GM04503 (cell line): Measurements from ENCODE around the gene UNC5CL.

ENCODE experiments used
- DNase-seq: peaks from one replicate; pipeline ENCODE4 v3.0.0-alpha.2; 2012; ENCODE audit warnings: low read depth

The UNC5CL gene

DNA sequence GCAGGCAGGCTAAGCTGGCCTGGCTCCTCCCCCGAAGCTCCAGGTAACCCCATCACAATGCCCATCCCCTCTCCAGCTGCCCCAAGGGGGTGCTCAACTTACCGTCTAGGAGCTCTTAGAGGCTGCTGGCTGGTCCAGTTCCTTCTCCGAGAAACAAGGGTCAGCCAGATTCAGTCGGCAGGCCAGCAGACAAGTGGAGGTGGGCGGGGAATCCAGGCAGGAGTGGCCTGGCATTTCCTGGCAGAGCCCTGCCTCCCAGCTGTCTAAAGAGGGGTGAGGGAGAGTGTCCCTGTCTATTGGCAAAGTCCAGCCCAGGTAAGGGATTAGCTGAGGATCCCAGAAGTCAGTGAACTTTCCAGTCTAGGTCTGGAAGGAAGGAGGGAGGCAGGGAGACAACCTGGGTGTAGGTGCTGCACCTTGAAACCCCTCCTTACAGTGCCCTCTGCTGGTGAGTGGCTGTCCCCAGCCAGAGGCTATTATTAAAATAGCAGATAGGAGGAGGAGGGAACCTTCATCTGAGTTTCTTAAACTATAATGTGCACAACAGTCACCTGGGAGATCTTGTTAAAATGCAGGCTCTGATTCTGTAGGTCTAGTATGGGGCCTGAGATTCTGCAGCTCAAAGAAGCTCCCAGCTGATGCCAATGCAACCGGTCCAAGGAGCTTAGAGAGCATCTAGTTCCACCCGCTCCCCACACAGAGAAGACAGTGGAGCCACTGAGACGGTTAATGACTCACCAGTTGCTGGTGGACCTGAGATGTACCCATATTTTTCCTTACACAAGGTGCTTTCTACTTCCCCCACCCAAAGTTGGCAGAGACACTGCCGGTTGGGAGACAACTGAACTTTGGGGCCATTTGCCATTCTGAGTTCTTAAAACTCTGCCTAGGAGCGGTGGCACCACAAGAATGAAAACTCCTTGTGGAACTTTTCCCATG is at the start of gene UNC5CL:
UNC5CL (minus strand) TSS at position 162 of the 939 bp plus-strand sequence. CDS start 4,147 bp downstream, outside the sequence.
- DNase-seq: no peak

DNA sequence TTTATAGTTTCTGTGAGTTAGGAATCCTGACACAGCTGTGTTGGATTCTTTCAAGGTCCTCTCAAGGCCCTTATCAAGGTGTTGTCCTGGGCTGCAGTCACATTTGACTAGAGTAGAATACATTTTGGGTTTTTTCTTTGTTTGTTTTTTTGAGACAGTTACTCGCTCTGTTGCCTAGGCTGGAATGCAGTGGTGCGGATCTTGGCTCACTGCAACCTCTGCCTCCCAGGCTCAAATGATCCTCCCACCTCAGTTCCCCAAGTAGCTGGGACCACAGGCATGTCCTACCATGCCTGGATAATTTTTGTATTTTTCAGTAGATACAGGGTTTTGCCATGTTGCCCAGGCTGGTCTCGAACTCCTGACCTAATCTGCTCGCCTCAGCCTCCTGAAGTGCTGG is 49.4 kb upstream of the UNC5CL start:
- DNase-seq: no peak

DNA sequence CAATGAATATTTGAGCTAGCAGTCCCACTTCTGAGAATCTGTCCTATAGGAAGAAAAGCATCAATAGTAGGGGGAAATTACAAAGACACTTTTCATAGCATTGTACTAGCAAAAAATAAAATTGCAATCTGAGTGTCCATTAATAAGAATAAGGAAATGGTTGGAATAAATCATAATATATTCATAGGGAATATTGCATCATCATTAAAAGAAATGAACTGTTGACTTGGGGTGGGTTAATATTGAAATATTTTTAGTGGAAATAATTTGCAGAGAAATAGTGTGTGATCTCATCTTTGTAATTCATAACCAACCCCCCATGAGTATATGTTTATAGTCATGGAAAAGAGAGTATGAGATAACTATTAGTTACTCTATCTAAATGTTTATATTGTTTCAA is 46.2 kb upstream of the UNC5CL start:
- DNase-seq: no peak

DNA sequence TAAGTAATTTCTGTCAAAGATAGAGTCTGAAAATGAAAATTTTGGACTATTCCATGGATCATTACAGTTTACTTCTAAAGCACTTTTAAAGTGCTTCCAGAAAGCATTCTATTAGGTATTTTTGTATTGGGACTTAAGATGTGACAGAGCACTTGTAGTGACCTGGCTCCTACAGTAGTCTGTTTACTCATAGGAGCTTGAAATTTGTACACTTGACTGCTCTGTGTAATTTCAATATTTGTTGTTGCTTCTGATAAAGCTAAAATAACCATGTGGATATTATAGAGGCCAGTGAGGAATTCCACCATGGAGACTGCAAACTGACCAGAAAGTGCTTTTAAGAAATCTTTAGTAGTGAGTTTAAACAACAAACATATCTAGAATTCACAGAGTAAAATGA is 44.1 kb upstream of the UNC5CL start:
- no peak for DNase-seq

DNA sequence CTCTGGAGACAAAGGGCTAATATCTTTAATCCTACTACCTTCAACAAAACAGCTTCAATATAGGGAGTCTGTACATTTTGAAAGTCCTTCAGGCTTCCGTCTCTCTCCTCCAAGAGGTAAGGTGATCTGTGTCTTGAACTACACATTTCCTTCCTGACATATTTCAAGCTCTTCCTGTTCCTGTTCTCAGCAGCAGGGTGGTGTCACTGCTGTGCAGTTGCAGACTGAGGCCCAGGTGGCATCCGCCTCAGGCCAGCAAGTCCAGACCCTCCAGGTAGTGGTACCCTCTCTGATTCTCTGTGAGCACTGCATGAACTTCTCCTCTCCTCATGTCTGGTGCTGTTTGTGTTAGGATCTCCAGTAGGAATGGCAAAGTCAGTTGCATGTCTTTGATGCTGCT is 41.6 kb upstream of the UNC5CL start:
- DNase-seq: no peak

GRCh38 chr6:41079080-41079479 is 40.1 kb upstream of the UNC5CL start:
- no peak for DNase-seq

GRCh38 chr6:41078101-41078500 is 39.1 kb upstream of the UNC5CL start:
- DNase-seq: no peak

GRCh38 chr6:41077536-41077935 is 38.5 kb upstream of the UNC5CL start:
- no peak for DNase-seq

GRCh38 chr6:41075651-41076626 is 36.9 kb upstream of the UNC5CL start:
- no peak for DNase-seq

GRCh38 chr6:41074692-41075436 is 35.8 kb upstream of the UNC5CL start:
- DNase-seq: no peak

GRCh38 chr6:41073968-41074691 is 35.1 kb upstream of the UNC5CL start:
- DNase-seq: no peak

- no peak for DNase-seq
These were observed 34.4 kb upstream of the UNC5CL start for GRCh38 chr6:41073203-41073967.

- no peak for DNase-seq
These were observed 33.8 kb upstream of the UNC5CL start, which contains the start of gene NFYA for GRCh38 chr6:41072836-41073202. TSS of gene NFYA (plus strand) at chr6:41072974. CDS start at chr6:41079090, 6,116 bp downstream.

DNA sequence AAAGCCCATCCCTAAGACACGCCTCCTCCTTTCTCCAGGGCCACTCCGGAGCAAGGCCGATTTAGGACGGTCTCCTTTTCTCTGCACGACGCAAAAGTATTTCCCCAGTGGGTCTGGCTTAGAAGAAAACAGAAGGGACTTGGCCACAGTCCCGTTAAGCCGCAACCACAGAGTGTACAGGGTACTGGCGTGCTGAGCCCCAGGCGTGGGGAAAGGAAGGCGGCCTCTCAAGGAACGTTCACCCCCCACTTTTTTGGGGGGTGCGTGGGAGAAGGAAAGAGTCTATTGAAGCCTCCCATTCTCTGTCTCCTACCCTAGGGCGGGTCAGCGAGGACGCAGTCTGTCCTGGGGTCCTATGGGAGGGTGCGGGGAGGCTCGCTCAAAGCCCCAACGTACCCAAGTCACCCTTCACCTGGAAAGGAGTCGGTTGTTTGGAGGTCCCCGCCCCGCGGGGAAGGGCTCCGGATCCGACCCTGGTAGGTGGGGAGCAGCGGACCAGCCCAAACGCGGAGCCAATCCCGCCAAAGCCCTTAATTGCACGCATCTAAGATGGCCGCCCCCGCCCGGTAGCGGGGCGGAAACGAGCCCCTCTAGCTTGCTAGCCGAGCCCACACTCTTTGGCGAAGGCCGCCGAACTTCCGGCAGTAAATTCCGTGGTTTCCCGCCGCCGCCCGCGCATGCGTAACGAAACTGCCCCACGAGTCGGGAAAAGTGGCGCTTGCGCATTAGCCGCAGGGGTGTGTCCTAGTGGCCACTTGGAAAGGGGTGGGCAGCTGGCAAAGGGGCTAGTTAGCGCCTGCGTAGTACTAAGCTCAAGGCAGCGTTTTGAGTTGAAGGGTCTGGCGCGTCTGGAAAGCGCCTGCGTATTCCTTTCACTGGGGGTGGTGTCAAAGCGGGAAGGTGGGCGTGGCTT is 33.2 kb upstream of the UNC5CL start, which contains the start of gene OARD1:
OARD1 (minus strand) TSS at position 434 of the 913 bp plus-strand sequence. CDS start 722 bp downstream, outside the sequence.
- peak; percentile 95 for DNase-seq

GRCh38 chr6:41071501-41071922 is 32.5 kb upstream of the UNC5CL start:
- no peak for DNase-seq

GRCh38 chr6:41066867-41067304 is 27.9 kb upstream of the UNC5CL start:
- no peak for DNase-seq

DNA sequence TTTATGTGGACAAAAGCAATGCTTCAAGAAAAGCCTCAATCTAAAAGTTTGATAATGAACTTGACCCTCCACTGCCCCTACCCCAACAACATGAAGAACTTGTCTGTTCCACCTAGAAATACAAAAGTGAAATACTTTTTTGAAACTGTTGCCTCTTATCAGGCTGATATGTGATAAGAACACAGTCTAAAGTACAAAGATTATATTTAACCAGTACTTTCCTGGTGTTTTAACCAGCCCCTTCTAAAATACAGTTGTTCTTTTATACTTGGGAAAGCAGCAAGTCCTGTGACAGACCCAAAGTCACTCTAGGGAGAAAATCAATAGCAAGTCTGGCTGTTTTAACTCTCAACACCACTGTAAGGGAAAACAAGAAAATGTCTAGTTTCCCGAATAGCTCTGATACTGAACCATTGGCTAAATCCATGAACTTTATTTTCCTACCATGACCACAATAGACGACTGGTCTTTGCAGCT is 26.6 kb upstream of the UNC5CL start:
- no peak for DNase-seq

- no peak for DNase-seq
These were observed 25.8 kb upstream of the UNC5CL start for GRCh38 chr6:41064841-41065240.

DNA sequence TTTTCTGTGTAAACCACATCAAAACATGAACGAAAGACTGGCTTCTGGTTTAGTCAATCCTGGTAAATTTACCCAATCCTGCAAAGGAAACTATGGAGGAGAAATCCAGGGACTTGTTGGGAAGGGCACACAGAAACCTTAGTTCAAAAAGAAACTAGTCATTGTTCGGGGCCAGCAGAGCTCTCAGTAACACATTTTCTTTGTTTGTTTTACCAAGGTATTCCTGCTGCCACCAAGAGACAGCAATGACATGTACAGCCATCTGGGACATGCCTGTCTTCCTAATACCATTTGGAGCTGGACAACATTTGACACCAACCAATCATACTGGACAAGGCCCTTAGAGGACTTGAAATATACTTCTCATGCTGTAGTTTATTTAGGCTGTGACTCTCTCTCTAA is 24.9 kb upstream of the UNC5CL start:
- no peak for DNase-seq
